Mesenchymal stem cell (in vitro differentiated cells and primary cell): ENCODE results near the gene LRRC66. TPM values are rescaled to one million over a fixed set of nuclear protein-coding genes. Genes with fewer than 3 reads are reported as not detected.

Source experiments
- DNase-seq: peaks from one replicate; pipeline ENCODE4 v3.0.0-alpha.2; 2013
- H2AFZ ChIP-seq: one replicate; pipeline ENCODE4 v1.6.1; 2013; ENCODE audit warnings: low read depth, mild to moderate bottlenecking, control low read depth, inconsistent platforms, low read length, moderate library complexity
- H2AK5ac ChIP-seq: 2 replicates; pipeline ENCODE4 v1.6.1; 2013; ENCODE audit warnings: low read length, moderate library complexity, mild to moderate bottlenecking, inconsistent platforms; ENCODE audit not compliant: severe bottlenecking
- H2BK120ac ChIP-seq: one replicate; pipeline ENCODE4 v1.6.1; 2013; ENCODE audit warnings: low read depth, mild to moderate bottlenecking, inconsistent platforms, low read length, moderate library complexity
- H2BK12ac ChIP-seq, 2 experiments: one replicate each; pipeline ENCODE4 v1.6.1; 2013; ENCODE audit warnings: inconsistent platforms in 2 of 2, low read length in 2 of 2, mild to moderate bottlenecking in 2 of 2, moderate library complexity in 2 of 2, control low read depth in 1 of 2
- H2BK15ac ChIP-seq: one replicate; pipeline ENCODE4 v1.6.1; 2013; ENCODE audit warnings: mild to moderate bottlenecking, low read depth, inconsistent platforms; ENCODE audit not compliant: poor library complexity, severe bottlenecking
- H2BK5ac ChIP-seq: 2 replicates; pipeline ENCODE4 v1.6.1; 2013; ENCODE audit warnings: low read depth, mild to moderate bottlenecking, low read length, control low read depth, inconsistent platforms; ENCODE audit not compliant: poor library complexity, severe bottlenecking
- H3K14ac ChIP-seq, 2 experiments: one replicate each; pipeline ENCODE4 v1.6.1; 2013; ENCODE audit warnings: inconsistent platforms in 2 of 2, low read length in 2 of 2, control low read depth in 1 of 2, mild to moderate bottlenecking in 1 of 2, moderate library complexity in 1 of 2
- H3K18ac ChIP-seq, 2 experiments: one replicate each; pipeline ENCODE4 v1.6.1; 2013; ENCODE audit warnings: inconsistent platforms in 2 of 2, low read length in 2 of 2, control low read depth in 1 of 2, low read depth in 1 of 2, mild to moderate bottlenecking in 1 of 2
- H3K23ac ChIP-seq, 2 experiments: one replicate each; pipeline ENCODE4 v1.6.1; 2013; ENCODE audit warnings: inconsistent platforms in 2 of 2, low read length in 2 of 2, mild to moderate bottlenecking in 2 of 2, moderate library complexity in 2 of 2, control low read depth in 1 of 2
- H3K27ac ChIP-seq: 2 replicates; pipeline ENCODE4 v1.5.1; 2013; ENCODE audit warnings: mild to moderate bottlenecking, moderate library complexity, low read length, control low read depth, inconsistent platforms; ENCODE audit not compliant: poor library complexity, severe bottlenecking
- H3K27me3 ChIP-seq, 2 experiments: 2 replicates each; pipeline versions ENCODE4 v1.6.1 to v1.7.0; 2013; ENCODE audit warnings: low read length in 2 of 2, mild to moderate bottlenecking in 2 of 2, moderate library complexity in 2 of 2, control low read depth in 1 of 2, inconsistent platforms in 1 of 2; ENCODE audit not compliant: control insufficient read depth in 1 of 2, insufficient read depth in 1 of 2
- H3K36me3 ChIP-seq, 2 experiments: 2 replicates each; pipeline versions ENCODE4 v1.6.1 to v1.7.0; 2013; ENCODE audit warnings: low read length in 2 of 2, control low read depth in 1 of 2, inconsistent platforms in 1 of 2, low read depth in 1 of 2, mild to moderate bottlenecking in 1 of 2; ENCODE audit not compliant: insufficient read depth in 2 of 2, control insufficient read depth in 1 of 2
- H3K4ac ChIP-seq, 2 experiments: one replicate each; pipeline ENCODE4 v1.6.1; 2013; ENCODE audit warnings: inconsistent platforms in 2 of 2, low read length in 2 of 2, mild to moderate bottlenecking in 2 of 2, moderate library complexity in 2 of 2, control low read depth in 1 of 2, low read depth in 1 of 2
- H3K4me1 ChIP-seq: 2 replicates; pipeline ENCODE4 v1.6.1; 2013; ENCODE audit warnings: low read depth, low read length, control low read depth; ENCODE audit not compliant: control insufficient read depth, insufficient read depth
- H3K4me2 ChIP-seq: 2 replicates; pipeline ENCODE4 v1.6.1; 2013; ENCODE audit warnings: low read length, mild to moderate bottlenecking, inconsistent platforms; ENCODE audit not compliant: poor library complexity, severe bottlenecking
- H3K4me3 ChIP-seq, 2 experiments: 2 replicates each; pipeline versions ENCODE4 v1.5.1 to v1.7.0; 2013; ENCODE audit warnings: low read length in 2 of 2, mild to moderate bottlenecking in 2 of 2, control low read depth in 1 of 2, low read depth in 1 of 2; ENCODE audit not compliant: insufficient read depth in 1 of 2
- H3K79me1 ChIP-seq: replicated peaks from 2 replicates; pipeline ENCODE4 v1.6.1; 2013; ENCODE audit warnings: mild to moderate bottlenecking, control low read depth, low read length, inconsistent platforms; ENCODE audit not compliant: poor library complexity, severe bottlenecking
- H3K9ac ChIP-seq: 2 replicates; pipeline ENCODE4 v1.7.0; 2013; ENCODE audit warnings: mild to moderate bottlenecking, low read length, moderate library complexity
- H3K9me3 ChIP-seq: 2 replicates; pipeline ENCODE4 v1.7.0; 2013; ENCODE audit warnings: mild to moderate bottlenecking, low read length; ENCODE audit not compliant: control insufficient read depth
- H4K8ac ChIP-seq: one replicate; pipeline ENCODE4 v1.6.1; 2013; ENCODE audit warnings: inconsistent platforms, mild to moderate bottlenecking, low read length, moderate library complexity
- H4K91ac ChIP-seq: one replicate; pipeline ENCODE4 v1.6.1; 2013; ENCODE audit warnings: mild to moderate bottlenecking, low read length, inconsistent platforms
- WGBS: methylation state at CpG from one replicate; pipeline ENCODE4 v1.1.7; 2013; ENCODE audit warnings: mixed read lengths; 5-methylcytosine and 5-hydroxymethylcytosine counted together
- polyA plus RNA-seq, 2 experiments: library from polyadenylated mRNA; stranded (reverse); fragments of 200-250 nt; gene quantifications; one replicate each; pipeline ENCODE4 v1.2.3, GENCODE V29; 2013

LRRC66 gene
- 0.15 TPM for polyA plus RNA-seq (2013, experiment 1 of 2)
- 0.18 TPM for polyA plus RNA-seq (2013, experiment 2 of 2)

- Histone ChIP-seq H2BK120ac (no peak within 1 kb of the TSS), H3K9me3 (no peaks in the 10 kb centered on the region), H3K27me3 (no peaks in the 10 kb centered on the region), H3K14ac (no peak within 1 kb of the TSS), H3K4ac (no peak within 1 kb of the TSS), H2AK5ac (no peak within 1 kb of the TSS), H3K4me3 (no peak within 1 kb of the TSS), H3K18ac (no peak within 1 kb of the TSS), H2BK15ac (no peak within 1 kb of the TSS), H2BK5ac (no peak within 1 kb of the TSS), H3K4me2 (no peak within 1 kb of the TSS), H2BK12ac (no peak within 1 kb of the TSS), H4K91ac (no peak within 1 kb of the TSS), H4K8ac (no peak within 1 kb of the TSS), H3K23ac (no peak within 1 kb of the TSS), H3K79me1 (peaks cover 5% of the 10 kb centered on the region), H3K4me1 (peaks cover 2% of the 10 kb centered on the region), H3K9ac (peak within 1 kb of the TSS; percentile 5), H3K36me3 (peaks cover 15 to 56% of the 10 kb centered on the region in 2 experiments), H3K27ac (no peak within 1 kb of the TSS), H2AFZ (no peak within 1 kb of the TSS)
- no peak for DNase-seq
- 95% methylated on average over 5 of the region's 6 CpGs for WGBS
Observed at GRCh38 chr4:52019936-52020657, at the start of gene LRRC66. Gene LRRC66 (minus strand): TSS chr4:52020363. CDS start chr4:52017613, 2,750 bp downstream.

GRCh38 chr4:52069571-52069970 lies 49.4 kb upstream of the LRRC66 start:
- Histone ChIP-seq H3K4me1 (peaks cover 2% of the 10 kb centered on the region), H4K91ac (no peak overlapping the region), H3K4me3 (no peak overlapping the region), H3K36me3 (peaks cover 0 to 54% of the 10 kb centered on the region in 2 experiments), H3K4ac (no peak overlapping the region), H2BK12ac (no peak overlapping the region), H3K79me1 (peaks cover 12% of the 10 kb centered on the region), H3K27ac (no peak overlapping the region), H2BK120ac (no peak overlapping the region), H2BK5ac (no peak overlapping the region), H2AK5ac (no peak overlapping the region), H3K9me3 (no peaks in the 10 kb centered on the region), H3K23ac (no peak overlapping the region), H3K4me2 (no peak overlapping the region), H2BK15ac (no peak overlapping the region), H3K14ac (no peak overlapping the region), H3K9ac (no peak overlapping the region), H3K18ac (no peak overlapping the region), H3K27me3 (no peaks in the 10 kb centered on the region), H2AFZ (no peak overlapping the region), H4K8ac (no peak overlapping the region)
- WGBS: 92% methylated on average over 1 of the region's 1 CpG
- DNase-seq: no peak

GRCh38 chr4:52059372-52059771 lies 39.2 kb upstream of the LRRC66 start:
- H3K14ac ChIP-seq: no peak overlapping the region
- H3K4me1 ChIP-seq: no peaks in the 10 kb centered on the region
- H2BK120ac ChIP-seq: no peak overlapping the region
- no peaks in the 10 kb centered on the region for H3K27me3 ChIP-seq
- H3K9ac ChIP-seq: no peak overlapping the region
- H2AFZ ChIP-seq: no peak overlapping the region
- H2BK15ac ChIP-seq: no peak overlapping the region
- H2BK12ac ChIP-seq: no peak overlapping the region
- H4K91ac ChIP-seq: no peak overlapping the region
- no peak overlapping the region for H2BK5ac ChIP-seq
- WGBS: 88% methylated on average over 1 of the region's 3 CpGs
- H3K9me3 ChIP-seq: no peaks in the 10 kb centered on the region
- no peak overlapping the region for H3K23ac ChIP-seq
- H3K4ac ChIP-seq: no peak overlapping the region
- no peak overlapping the region for H3K4me2 ChIP-seq
- H3K27ac ChIP-seq: no peak overlapping the region
- no peak overlapping the region for H3K4me3 ChIP-seq
- H3K79me1 ChIP-seq: peaks cover 28% of the 10 kb centered on the region
- no peak overlapping the region for H4K8ac ChIP-seq
- peaks cover 0 to 46% of the 10 kb centered on the region in 2 experiments for H3K36me3 ChIP-seq
- H2AK5ac ChIP-seq: no peak overlapping the region
- H3K18ac ChIP-seq: no peak overlapping the region
- DNase-seq: peak; percentile 41

GRCh38 chr4:52058275-52058674 lies 38.1 kb upstream of the LRRC66 start:
- Histone ChIP-seq H3K4me3 (no peak overlapping the region), H2BK15ac (peak overlapping the region; percentile 57), H2AK5ac (no peak overlapping the region), H3K9ac (no peak overlapping the region), H3K14ac (no peak overlapping the region), H2BK120ac (peak overlapping the region; percentile 2), H3K27ac (no peak overlapping the region), H4K91ac (no peak overlapping the region), H3K9me3 (no peaks in the 10 kb centered on the region), H2BK12ac (peak overlapping the region in 1 of 2 experiments; percentile 97), H2AFZ (no peak overlapping the region), H3K4me1 (no peaks in the 10 kb centered on the region), H3K79me1 (peaks cover 30% of the 10 kb centered on the region), H3K18ac (peak overlapping the region; percentile 54 to 80), H3K36me3 (peaks cover 0 to 50% of the 10 kb centered on the region in 2 experiments), H2BK5ac (no peak overlapping the region), H3K4me2 (no peak overlapping the region), H3K4ac (peak overlapping the region in 1 of 2 experiments; percentile 73), H3K27me3 (no peaks in the 10 kb centered on the region), H4K8ac (peak overlapping the region; percentile 27), H3K23ac (peak overlapping the region in 1 of 2 experiments; percentile 32)
- no peak for DNase-seq
- whole genome bisulfite sequencing: 98% methylated on average over 1 of the region's 1 CpG
